ENCODE results near the gene CEP170.
"Not testable (repeated sequence)": the region's sequence is repeated elsewhere in the genome, so short reads cannot be mapped to it uniquely, and the experiment has no call there.

CEP170 gene

DNA sequence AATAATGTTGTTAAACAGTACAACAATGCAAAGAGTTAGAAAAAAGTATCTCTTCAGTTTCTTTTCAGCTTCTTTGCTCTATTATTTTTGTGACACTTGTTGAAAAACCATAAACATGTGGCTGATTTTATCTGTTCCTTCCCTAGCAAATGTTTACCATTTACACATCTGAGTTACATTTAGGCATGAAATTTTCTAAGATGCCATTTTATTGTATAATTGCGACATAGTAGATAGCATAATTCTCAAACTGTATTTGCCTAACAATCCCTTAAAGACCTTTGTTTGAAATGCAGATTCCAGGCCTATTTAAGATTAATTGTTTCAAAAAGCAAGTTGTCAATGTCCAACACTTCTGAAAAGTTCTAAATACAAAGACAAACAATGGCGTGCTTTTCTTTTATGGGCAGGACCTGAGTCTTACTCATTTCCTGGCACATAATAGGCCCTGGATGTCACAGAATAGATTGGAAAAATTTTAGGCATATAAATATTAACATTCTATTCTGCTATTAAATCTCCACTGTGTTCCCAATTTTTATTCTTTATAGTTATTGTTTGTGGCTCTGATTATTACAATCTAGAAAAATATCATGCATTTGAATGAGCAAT, 81.2 kb downstream of the CEP170 start:
- not testable (repeated sequence) for DNase-seq (ENCODE audit: low read depth in 2 of 2)

DNA sequence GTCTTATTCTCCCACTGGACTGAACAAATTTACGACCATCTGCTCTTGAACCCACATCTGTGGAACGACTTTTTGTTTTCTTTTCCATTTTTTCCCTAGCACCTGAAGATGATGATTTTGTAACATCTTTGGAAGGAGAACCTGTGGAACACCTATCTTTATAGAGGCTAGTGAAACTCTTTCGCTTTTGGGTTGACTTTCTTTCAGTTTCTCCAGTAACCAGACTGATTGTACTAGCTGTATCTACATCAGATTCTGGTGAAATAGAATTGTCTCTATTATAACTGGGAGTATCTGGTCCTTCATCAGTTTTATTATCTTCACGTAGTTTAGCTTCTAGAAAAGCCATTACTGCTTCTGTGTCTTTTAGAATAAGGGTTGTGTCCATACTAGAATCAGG, 90.2 kb downstream of the CEP170 start:
- DNase-seq (ENCODE audit: low read depth in 2 of 2): not testable (repeated sequence)

- not testable (repeated sequence) for DNase-seq (ENCODE audit: low read depth in 2 of 2)
Observed at GRCh38 chr1:243150906-243151305, 104.2 kb downstream of the CEP170 start.

GRCh38 chr1:243149120-243149519, 106.0 kb downstream of the CEP170 start:
- DNase-seq (ENCODE audit: low read depth in 2 of 2): not testable (repeated sequence)

DNA sequence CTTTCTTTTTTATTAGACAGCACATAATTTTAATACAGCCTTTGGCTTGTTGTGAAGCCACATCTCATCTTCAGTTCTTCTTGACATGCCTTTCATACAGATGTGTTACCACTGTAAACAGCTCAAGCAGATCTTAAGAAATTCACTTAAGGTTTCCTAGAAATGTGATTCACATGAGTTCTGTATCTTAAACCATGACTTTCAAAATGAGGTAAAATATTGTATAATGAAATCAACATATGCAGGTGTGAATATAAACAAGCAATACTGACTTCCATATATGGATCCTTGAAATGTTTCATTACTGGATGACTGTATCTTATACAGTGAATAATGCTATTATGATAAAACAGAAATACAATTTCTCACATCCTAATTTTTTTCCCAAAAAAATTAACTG, 107.7 kb downstream of the CEP170 start:
- not testable (repeated sequence) for DNase-seq (ENCODE audit: low read depth in 2 of 2)

DNA sequence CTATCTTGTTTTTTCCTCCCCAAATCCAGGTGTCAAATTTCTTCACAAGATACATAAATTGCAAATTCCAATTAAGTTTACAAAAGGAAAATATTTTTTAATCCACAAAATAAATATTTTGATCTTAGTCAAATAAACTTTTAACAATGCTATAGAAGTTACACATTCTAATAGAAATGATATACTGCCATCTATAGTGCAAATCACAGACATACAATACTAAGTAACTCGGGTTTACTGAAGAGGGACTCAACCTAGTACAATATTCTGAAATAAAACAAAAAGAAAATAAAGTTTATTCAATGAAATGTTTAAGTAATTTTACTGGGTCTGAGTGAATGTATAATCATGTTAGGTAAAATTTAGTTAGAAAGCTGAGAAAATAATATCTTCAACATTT, 114.6 kb downstream of the CEP170 start:
- DNase-seq (ENCODE audit: low read depth in 2 of 2): not testable (repeated sequence)

DNA sequence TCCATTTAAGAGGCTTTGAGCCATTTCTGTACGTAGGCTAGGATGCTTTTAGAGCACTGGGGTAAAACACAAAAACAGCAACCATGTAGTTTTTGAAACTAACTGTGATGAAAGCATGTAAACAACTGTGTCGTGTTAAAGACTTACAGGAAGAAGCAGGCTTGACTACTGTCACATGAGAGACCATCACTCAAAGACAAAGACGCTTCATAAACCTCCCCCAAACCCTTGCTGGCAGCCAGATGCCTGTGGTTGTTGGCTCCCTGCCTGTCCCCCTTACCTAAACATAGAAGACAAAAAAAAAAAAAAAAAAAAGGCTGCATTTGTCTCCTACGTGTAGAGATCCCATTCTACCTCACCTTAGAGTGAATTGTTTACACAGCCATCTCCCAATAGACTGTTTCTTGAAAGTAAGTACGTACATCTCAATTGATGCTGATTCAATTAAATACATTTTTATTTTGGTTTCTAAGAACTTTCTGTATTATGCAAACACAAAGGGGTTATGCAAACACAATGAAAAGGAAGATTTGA, 132.1 kb downstream of the CEP170 start:
- DNase-seq (ENCODE audit: low read depth in 2 of 2): not testable (repeated sequence)

DNA sequence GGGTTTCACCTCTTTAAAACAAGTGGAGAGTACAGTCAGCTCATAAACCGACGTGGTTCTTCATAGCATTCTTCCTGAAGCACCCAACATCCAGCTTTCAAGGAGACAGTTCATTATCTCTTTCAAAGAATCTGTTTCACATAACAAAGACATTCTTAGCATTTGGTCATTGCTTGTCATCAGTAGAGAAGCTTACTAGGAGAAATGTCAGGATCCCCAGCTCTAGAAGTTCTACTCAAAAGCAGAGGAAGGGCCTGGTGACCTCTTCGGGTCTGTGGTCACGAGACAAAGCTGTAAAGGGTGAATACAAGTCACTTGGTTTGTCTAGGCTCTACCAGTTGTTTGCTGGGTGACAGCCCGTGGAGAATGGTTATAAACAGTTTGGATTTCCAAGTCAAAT, 133.1 kb downstream of the CEP170 start:
- not testable (repeated sequence) for DNase-seq (ENCODE audit: low read depth in 2 of 2)

- DNase-seq (ENCODE audit: low read depth in 2 of 2): not testable (repeated sequence)
Observed at GRCh38 chr1:243118601-243119322, 136.3 kb downstream of the CEP170 start.

GRCh38 chr1:243116187-243116586, 138.9 kb downstream of the CEP170 start:
- not testable (repeated sequence) for DNase-seq (ENCODE audit: low read depth in 2 of 2)

DNA sequence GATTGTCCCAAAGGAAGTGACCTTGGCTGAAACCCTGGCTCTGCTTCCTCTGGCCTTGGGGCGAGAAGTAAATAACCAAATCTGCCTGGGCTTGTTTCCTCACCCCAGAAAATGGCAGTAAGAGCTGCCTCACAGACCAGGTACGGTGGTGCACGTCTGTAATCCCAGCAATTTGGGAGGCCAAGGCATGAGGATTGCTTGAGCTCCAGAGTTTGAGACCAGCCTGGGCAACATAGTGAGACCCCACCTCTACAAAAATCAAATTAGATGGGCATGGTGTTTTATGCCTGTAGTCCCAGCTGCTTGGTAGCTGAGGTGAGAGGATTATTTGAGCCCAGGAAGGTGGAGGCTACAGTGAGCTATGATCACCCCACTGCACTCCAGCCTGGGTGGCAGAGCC, 140.3 kb downstream of the CEP170 start:
- DNase-seq (ENCODE audit: low read depth in 2 of 2): not testable (repeated sequence)

DNA sequence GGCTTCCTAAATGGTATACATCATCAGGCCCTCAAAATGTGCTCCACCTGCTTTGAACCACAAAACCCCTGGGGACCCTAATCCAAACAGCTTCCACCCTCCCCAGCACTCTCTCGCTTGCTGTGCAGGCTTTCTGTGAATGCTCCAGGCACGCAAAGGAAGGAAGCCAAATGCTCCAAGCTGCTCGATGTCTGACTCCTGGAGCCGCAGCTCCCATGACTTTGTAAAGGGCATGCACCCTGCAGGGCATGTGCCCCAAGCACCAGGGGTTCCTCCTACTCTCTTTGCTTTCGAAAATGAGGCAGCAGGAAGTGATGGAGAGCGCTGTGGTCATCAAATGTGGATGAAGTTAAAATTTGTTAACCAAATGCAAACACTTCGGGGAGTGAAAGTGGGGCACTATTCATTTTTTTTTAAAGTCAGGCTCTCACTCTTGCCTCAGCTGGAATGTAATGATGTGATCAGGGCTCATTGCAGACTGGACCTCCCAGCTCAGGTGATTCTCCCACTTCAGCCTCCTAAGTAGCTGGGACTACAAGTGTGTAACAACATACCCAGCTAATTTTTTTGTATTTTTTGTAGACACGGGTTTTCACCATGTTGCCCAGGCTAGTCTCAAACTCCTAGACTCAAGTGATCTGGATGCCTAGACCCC, 140.9 kb downstream of the CEP170 start:
- DNase-seq (ENCODE audit: low read depth in 2 of 2): not testable (repeated sequence)

GRCh38 chr1:243107171-243107570, 147.9 kb downstream of the CEP170 start:
- not testable (repeated sequence) for DNase-seq (ENCODE audit: low read depth in 2 of 2)

DNA sequence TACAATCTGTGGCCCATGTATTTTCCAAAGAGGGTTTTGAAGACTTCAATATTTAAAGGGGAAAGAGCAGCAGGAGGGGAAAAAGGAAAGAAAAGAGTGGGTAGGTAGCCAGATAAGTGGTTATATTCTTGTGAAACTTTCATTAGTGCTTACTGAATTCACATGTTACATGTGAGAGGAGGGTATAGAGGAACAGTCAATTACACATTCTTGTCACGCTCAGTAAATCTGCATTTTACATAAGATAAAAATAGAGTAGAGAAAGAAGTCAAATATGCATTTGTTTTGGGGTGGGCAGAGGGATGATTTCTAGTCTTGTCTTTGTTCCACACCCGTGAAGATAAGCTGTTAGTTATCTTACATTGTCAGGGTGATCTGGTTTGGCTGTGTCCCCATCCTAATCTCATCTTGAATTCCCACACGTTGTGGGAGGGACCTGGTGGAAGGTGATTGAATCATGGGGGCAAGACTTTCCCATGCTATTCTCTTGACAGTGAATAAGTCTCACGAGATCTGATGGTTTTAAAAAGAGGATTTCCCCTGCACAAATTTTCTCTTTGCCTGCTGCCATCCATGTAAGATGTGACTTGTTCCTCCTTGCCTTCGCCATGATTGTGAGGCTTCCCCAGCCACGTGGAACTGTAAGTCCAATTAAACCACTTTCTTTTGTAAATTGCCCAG, 149.3 kb downstream of the CEP170 start:
- DNase-seq (ENCODE audit: low read depth in 2 of 2): not testable (repeated sequence)

GRCh38 chr1:243105104-243105503, 150.0 kb downstream of the CEP170 start:
- DNase-seq (ENCODE audit: low read depth in 2 of 2): not testable (repeated sequence)

DNA sequence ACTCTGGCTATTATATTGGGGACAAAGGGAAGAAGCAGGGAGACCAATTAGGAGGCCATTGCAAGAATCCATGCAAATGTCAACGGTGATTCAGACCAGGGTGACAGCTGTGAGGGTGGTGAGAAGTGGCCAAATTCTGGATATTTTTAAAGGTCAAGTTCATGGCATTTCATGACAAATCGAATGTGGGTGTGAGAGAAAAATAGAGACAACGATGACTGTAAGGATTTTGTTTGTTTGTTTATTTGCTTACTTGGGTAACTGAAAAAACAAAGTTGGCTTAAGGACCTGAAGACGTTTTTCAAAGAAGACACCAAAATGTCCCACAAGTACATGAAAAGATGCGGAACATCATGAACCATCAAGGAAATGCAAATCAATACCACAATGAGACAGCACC, 150.6 kb downstream of the CEP170 start:
- DNase-seq (ENCODE audit: low read depth in 2 of 2): not testable (repeated sequence)

DNA sequence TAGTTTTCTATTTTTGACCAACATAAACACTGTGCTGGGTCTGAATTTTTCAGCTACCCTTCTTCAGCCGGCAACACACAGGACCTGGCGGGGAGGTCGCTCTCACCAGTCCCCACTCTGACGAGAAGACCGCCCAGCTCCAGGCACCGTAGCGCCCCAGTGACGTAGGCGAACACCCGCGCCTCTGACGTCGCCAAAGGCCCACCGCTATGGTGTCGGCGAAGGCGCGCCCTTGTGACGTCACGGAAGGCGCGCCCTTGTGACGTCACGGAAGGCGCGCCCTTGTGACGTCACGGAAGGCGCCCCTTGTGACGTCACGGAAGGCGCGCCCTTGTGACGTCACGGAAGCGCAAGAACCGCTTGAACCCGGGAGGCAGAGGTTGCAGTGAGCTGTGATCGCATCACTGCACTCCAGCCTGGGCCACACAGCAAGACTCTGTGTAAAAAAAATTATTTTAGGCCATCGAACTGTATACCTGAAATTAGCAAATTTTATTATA, 153.5 kb downstream of the CEP170 start:
- DNase-seq (ENCODE audit: low read depth in 2 of 2): peak; percentile 33 to 61

GRCh38 chr1:243087368-243087767, 167.7 kb downstream of the CEP170 start:
- not testable (repeated sequence) for DNase-seq (ENCODE audit: low read depth in 2 of 2)

All from activated CD8-positive, alpha-beta memory T cell treated with anti-CD3 and anti-CD28 coated beads for 4 hours (primary cell).